MCF 10A (cell line): ENCODE data around the gene SKA1. TPM values are rescaled to one million over a fixed set of nuclear protein-coding genes. Genes with fewer than 3 reads are reported as not detected.

Experiments
- BruUV-seq: library from RNA; stranded (reverse); fragments of 400-500 nt; replicated peaks from 2 replicates; lab custom pipeline; 2021; lab: Mats Ljungman, UMichigan
- CTCF ChIA-PET: fragments of 300-600 bp; sonication (Branson Sonifier 250); formaldehyde crosslinking; extraction: SDS; loops from one replicate; lab custom pipeline; 2021; ENCODE audit warnings: antibody characterized with exemption, inconsistent platforms; lab: Yijun Ruan, JAX
- POLR2A ChIA-PET: fragments of 300-600, 350-650 bp; sonication (Branson Sonifier 250); formaldehyde crosslinking; extraction: SDS; loops from one replicate; lab custom pipeline; 2020; ENCODE audit warnings: antibody characterized with exemption, inconsistent platforms; lab: Yijun Ruan, JAX
- DNase-seq: peaks from one replicate; pipeline ENCODE4 v3.0.0-alpha.2; 2018; ENCODE audit not compliant: unreplicated experiment
- H3K27ac Mint-ChIP-seq: one replicate; pipeline ENCODE4 v1.8.0; 2022; ENCODE audit warnings: mild to moderate bottlenecking, low read depth, mixed read lengths; ENCODE audit not compliant: unreplicated experiment
- H3K27me3 Mint-ChIP-seq: one replicate; pipeline ENCODE4 v1.8.0; 2022; ENCODE audit warnings: mixed read lengths; ENCODE audit not compliant: insufficient read depth, unreplicated experiment
- H3K36me3 Mint-ChIP-seq: one replicate; pipeline ENCODE4 v1.8.0; 2022; ENCODE audit warnings: mild to moderate bottlenecking, moderate library complexity, mixed read lengths; ENCODE audit not compliant: insufficient read depth, unreplicated experiment
- H3K4me1 Mint-ChIP-seq: one replicate; pipeline ENCODE4 v1.8.0; 2022; ENCODE audit warnings: mixed read lengths; ENCODE audit not compliant: insufficient read depth, unreplicated experiment
- H3K4me3 Mint-ChIP-seq: one replicate; pipeline ENCODE4 v1.8.0; 2022; ENCODE audit warnings: mild to moderate bottlenecking, moderate library complexity, mixed read lengths; ENCODE audit not compliant: unreplicated experiment
- H3K9me3 Mint-ChIP-seq: one replicate; pipeline ENCODE4 v1.8.0; 2022; ENCODE audit warnings: mixed read lengths; ENCODE audit not compliant: unreplicated experiment
- CTCF ChIP-seq: fragments of 200-600 bp; IDR thresholded peaks from one replicate; pipeline ENCODE4 v1.8.0; 2022; ENCODE audit warnings: antibody characterized with exemption, mild to moderate bottlenecking; ENCODE audit not compliant: unreplicated experiment
- intact Hi-C: fragments of 100-400 bp; cut with micrococcal nuclease; formaldehyde crosslinking; loops from 2 replicates; pipeline ENCODE4 v1.14.1; 2022
- total RNA-seq: library from RNA; stranded (reverse); gene quantifications from 2 replicates; pipeline ENCODE4 v1.2.3, GENCODE V29; 2022

SKA1 gene
- total RNA-seq, 1 experiment from 2014 or later: 18.7 TPM

GRCh38 chr18:50359806-50360205 lies 15.0 kb upstream of the SKA1 start:
- TF ChIP-seq CTCF: no peak
- Mint-ChIP-seq H3K27me3 (peaks cover 12% of the 10 kb centered on the region), H3K36me3 (no peaks in the 10 kb centered on the region), H3K27ac (no peak overlapping the region), H3K4me1 (peaks cover 15% of the 10 kb centered on the region), H3K4me3 (no peak overlapping the region), H3K9me3 (no peaks in the 10 kb centered on the region)
- BruUV-seq: no TSS peak
- no peak for DNase-seq
- CTCF ChIA-PET: interaction anchor here (1.0 to 1.5 kb wide), 5 partner anchors 27 to 142 kb away, joined by 3 to 5 read pairs (median 5); no protein-coding TSS in a partner anchor
- POLR2A ChIA-PET: interaction anchor here (0.7 kb wide), 1 partner anchor 47 kb away, joined by 3 read pairs; no protein-coding TSS in a partner anchor
- intact Hi-C loops: loop anchor here (5.0 to 10.0 kb wide), 4 partner anchors 53 to 495 kb away; no protein-coding TSS in a partner anchor

- no peak overlapping the region for H3K4me3 Mint-ChIP-seq
- no TSS peak for BruUV-seq
- no peaks in the 10 kb centered on the region for H3K9me3 Mint-ChIP-seq
- H3K27me3 Mint-ChIP-seq: peaks cover 12% of the 10 kb centered on the region
- ChIA-PET POLR2A (no interaction called here), CTCF (interaction anchor here (0.7 to 1.3 kb wide), 2 partner anchors 45 to 141 kb away, joined by 3 to 5 read pairs; no protein-coding TSS in a partner anchor)
- no peaks in the 10 kb centered on the region for H3K36me3 Mint-ChIP-seq
- no peak for DNase-seq
- H3K27ac Mint-ChIP-seq: no peak overlapping the region
- TF ChIP-seq CTCF: no peak
- peaks cover 13% of the 10 kb centered on the region for H3K4me1 Mint-ChIP-seq
- intact Hi-C loops: no loop called here
Measured at GRCh38 chr18:50360611-50361010, 14.2 kb upstream of the SKA1 start.

GRCh38 chr18:50369672-50370071 lies 5.2 kb upstream of the SKA1 start:
- BruUV-seq: no TSS peak
- TF ChIP-seq CTCF: no peak
- ChIA-PET CTCF (interaction anchor here (1.0 kb wide), 1 partner anchor 13 kb away, joined by 3 read pairs; no protein-coding TSS in a partner anchor), POLR2A (no interaction called here)
- peaks cover 15% of the 10 kb centered on the region for H3K9me3 Mint-ChIP-seq
- no peak overlapping the region for H3K4me3 Mint-ChIP-seq
- H3K4me1 Mint-ChIP-seq: no peaks in the 10 kb centered on the region
- no peak for DNase-seq
- no peak overlapping the region for H3K27ac Mint-ChIP-seq
- H3K36me3 Mint-ChIP-seq: peaks cover 5% of the 10 kb centered on the region
- peaks cover 11% of the 10 kb centered on the region for H3K27me3 Mint-ChIP-seq
- intact Hi-C loops: no loop called here

DNA sequence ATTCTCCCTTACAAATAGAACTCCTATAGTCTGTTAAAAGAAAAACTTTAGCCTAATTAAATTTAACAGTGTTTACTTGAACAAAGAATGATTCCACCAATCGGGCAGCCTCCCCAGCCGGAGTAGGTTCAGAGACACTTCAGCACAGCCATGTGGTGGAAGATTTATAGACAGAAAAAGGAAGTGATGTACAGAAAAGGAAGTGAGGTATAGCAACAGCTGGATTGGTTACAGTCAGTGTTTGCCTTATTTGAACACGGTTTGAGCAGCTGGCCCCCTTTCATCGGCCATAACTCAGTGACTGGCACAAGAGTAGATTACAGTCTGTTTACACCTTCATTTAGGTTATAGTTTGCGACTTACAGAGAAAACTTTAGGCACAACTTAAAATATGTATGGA lies 2.1 kb upstream of the SKA1 start:
- Mint-ChIP-seq H3K9me3 (peaks cover 15% of the 10 kb centered on the region), H3K4me3 (no peak overlapping the region), H3K27me3 (peaks cover 6% of the 10 kb centered on the region), H3K4me1 (no peaks in the 10 kb centered on the region), H3K27ac (no peak overlapping the region), H3K36me3 (peaks cover 5% of the 10 kb centered on the region)
- no TSS peak for BruUV-seq
- DNase-seq: no peak
- TF ChIP-seq CTCF: no peak
- ChIA-PET CTCF (no interaction called here), POLR2A (interaction anchor here (0.7 kb wide), 1 partner anchor 554 kb away, joined by 3 read pairs; no protein-coding TSS in a partner anchor)
- intact Hi-C loops: no loop called here
